Inflammatory macrophage (primary cell): Measurements from ENCODE around the gene GRM2.
A peak's percentile ranks its signal among the peaks of the same experiment; 100 is the strongest.

Source experiments
- DNase-seq, 2 donors: peaks; one replicate each; pipeline ENCODE4 v3.0.0-alpha.2; 2020 to 2022

GRM2 gene

DNA sequence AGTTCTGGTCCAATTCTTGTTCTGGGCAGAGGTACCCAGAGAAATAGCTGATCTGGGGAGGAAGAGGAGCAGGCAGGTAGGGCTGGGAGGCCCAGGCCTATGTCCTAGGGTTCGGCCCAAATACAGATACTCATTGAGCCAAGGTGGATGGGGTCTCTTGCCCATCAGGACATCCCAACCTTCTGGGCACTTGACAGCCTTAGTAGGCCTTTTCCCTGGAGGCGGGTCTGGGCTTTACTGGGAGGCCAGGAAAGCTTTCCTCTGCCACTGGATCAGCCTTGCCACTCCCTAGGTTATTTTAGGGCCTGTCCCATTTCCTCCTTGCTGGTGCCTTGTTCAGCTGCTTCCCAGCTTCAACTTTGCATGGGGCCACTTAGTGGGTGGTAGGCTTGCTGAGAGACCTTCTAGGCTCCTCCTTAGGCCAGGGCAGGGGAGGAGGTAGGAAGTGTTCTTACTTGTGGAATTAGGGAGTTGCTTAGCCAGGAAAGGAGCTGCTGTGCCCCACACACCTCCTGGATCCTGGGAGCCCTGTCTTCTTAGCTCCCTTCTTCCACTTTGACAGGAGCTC lies 26.1 kb upstream of the GRM2 start:
- DNase-seq = peak; percentile 39 to 72

DNA sequence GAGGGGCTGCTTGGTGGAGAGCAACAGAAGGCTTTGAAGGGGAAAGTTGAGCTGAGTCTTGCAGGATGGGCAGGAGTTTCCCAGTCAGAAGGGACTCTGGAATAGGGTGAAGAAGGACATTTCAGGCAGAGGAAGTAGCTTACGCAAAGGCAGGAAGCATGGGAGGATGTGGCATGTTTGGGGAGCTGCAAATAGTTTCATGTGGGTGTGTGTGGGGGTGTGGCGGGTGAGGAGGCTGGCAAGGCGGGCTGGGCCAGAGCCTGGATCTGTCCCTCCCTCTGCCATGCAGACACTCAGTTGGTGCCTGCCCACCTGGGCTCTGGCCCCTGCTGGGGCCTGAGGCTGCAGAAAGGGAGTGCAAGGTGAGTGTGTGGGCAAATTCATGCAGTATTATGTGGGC lies 25.4 kb upstream of the GRM2 start:
- DNase-seq = peak; percentile 61 to 77

DNA sequence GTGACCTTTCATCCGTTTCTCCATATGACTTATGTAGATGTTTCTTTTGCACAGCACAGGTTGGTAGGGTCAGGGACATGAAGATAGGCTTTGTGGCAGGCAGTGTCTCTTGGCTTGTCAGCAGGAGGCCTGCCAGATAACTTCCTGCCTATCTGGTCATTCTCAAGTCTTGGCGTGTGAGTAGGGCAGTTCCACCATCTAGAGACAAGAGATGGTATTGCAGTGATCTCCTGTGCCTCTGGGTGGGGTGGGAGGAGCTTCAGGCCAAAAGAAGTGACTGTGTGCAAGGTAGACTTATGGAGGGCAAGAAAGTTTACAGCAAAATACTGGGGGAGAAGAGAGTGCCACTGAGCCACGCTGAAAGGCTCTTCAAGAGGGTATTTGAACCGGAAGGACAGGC lies 24.8 kb upstream of the GRM2 start:
- peak; percentile 88 to 92 for DNase-seq

DNA sequence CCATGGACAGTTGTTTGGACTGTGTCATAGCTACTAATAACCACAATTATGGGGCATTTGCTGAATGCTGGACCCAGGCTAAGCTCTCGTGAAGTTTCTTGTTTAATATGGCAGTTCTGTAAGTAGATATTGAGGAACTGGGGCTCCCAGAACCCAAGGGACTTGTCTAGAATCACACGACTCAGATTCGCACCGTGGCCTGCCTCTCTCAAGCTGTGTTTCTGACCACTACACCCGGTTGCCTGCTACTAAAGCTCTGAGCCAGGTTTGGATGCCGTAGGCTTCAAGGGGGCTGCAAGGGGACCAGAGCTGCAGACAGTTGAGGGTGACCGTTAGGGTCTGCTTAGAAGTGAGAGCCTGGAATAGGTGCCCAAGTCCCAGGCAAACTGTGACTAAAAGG lies 24.3 kb upstream of the GRM2 start:
- DNase-seq = no peak

DNA sequence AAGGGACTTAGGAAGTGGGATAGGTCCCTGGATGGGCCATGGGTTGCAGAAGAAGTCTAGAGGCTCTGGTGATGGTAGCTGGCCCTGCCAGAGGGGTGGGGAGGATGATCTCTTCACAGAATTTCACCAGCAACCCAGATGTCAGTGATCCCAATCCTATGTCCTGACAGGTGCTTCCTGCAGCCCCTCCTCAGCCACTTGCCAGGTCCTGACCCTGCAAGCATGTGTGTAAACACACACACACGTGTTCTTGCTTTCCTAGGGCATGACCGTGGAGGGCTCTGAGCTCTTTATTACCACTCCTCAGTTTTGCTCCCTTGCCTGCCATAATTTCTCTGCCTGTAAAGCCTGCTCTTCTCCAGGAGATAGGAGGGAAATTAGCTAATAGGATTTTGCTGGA lies 23.3 kb upstream of the GRM2 start:
- no peak for DNase-seq

DNA sequence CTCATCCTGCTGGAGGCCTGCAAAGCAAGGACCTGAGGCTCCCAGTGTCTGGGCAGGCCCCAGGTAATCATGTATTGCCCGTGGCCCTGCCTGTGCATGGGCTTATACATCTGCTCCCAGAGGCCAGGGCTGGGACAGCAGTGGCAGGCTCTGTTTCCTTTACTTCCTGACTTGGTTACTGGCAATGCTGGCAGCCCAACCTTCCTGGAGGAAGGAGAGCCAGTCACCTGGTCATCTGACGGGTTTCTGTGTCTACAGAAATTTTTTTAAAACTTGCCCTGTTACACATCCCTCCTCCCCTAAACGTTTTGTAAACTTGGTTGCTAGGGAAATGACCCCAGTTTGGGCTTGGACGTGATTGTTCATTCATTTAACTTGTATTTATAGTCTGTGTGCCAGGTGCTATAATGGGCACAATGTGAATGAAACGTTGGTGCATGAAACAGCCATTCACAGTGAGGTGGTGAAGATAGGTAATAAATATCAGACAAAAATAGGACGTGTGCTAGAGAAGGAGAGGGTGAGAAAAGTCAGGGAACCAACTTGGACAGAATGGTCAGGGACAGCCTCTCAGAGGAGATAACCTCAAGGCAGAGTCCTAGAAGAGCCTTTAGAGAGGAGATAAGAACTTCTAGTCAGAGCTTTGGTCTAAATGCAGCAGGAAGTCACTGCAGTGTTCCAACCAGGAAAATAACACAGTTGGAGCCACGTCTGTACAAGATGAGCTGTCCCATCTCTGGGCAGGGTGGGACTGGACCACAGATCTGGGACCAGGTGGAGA lies 21.7 kb upstream of the GRM2 start:
- peak in 1 of 2 donors; percentile 16 for DNase-seq

DNA sequence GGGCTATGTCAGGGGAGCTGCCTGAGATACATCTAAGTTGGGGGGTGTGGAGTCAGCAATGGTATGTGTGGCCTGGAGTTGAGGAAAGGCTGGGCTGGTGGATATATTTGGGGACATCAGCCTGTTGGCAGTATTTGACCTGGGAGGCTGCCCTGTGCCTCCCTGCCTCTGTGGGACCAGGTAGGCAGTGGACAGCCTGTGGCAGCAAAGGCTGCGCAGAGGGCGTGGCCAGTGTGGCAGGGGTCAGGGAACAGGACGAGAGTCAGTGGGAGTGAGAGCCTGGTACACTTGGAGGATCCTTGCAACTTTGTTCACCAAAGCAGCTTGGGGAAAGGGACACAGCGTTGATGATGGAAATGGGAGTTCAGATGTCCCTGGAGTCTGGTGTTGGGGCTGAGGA lies 20.8 kb upstream of the GRM2 start:
- DNase-seq = no peak

DNA sequence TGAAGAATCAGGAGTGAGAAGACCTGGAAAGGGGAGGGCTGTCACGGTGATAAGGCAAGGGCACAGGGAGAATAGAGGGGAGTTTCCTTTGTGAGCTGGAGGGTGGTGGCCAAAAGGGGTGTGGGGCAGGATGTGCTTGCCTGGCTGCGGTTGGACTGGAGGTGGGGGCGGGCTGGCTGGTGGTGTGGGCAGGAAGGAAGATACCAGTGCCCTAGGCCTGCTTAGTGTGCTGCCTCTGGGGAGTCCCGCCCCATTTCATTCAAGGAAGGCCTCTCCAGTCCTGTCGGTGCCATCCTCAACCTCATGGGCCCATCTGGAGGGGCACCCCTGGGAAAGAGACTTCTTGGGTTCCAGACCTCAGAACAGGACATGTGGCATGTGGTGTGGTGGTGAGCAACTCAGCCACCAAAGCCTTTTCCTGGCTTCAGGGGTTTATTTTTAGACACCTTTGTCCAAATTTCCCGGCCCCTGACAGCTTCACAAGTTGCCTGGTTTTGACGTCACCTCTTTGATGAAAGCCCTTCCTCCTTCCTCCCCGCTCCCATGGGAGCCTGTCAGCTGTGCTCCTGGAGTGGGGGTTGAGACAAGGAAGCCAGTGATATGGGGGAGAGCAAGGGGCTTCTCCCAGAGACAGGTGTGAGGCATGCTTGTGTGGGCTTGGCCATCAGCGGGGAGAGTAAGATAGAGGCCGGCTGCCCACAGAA lies 20.2 kb upstream of the GRM2 start:
- peak; percentile 59 to 63 for DNase-seq

DNA sequence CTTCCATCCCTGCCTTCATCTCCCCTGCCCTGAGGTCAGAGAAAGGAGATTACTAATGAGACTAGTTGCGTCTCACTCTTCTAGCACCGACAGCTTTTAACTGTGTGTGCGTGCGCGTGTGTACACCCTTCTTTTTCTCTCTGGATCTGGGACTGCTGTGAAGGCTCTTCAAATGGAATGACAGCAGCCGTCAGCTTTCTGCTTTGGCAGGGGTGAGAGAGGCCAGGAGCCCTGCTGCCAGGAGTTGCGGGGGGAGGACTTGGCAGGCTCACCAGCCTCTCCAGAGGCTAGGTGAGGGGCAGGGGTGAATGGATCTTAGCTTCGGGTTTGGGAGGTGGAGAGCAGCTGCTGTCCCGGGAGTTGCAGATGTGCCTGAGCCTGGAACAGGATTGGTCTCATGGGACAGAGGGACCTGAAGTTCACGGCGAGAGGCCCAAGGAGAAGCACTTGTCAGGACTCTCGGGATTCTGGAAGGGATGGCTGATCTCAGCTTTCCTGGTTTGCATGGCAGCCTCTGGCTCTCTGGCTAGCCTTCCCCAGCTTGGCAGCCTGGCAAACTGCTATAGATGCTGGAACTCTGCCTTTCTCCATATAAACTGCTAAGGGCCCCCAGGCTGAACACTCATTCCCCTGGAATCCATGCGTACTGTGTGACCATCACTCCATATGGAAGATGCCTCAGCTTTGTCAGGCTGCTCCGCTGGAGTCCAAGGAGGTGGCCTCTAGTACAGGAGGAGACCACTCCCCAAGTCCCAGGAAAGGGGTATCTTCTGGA lies 19.2 kb upstream of the GRM2 start:
- no peak for DNase-seq

DNA sequence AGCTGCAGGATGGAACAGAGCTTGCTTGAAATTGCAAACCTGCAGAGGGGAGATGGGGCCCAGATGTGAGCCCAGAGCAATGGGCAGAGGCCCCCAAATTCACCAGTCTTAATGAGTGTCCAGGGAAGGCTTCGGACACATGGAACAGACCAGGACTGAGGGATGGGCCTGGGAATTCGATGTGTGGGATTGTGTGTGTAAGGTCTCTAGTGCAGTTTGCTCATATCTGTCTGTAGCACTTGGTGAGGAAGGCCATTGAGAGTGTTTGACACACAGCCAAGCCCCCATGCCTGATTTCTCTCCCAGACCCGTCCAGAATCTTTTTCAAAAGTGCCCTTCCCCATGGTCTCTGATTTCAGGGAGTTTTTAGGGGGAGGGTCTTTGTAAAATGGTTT lies 18.7 kb upstream of the GRM2 start:
- DNase-seq = no peak

DNA sequence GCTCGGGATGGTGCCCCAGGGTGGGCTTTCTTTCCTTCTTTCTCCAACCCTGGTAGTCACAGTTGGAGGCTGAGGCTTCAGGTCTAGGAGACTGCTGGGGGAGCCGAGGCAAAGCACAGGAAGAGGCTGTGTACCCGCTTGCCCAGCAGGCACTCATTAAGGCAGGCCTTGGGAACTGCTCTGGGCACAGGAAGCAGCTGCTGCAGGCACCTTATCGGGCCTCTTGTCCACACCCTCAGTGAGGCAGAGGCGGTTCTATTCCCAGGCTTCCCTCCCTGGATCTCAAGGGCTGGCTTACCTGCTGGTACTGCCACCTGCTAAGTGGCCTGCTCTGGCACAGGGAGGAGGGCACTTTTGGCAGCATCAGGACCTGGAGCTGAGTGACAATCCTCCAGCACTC lies 15.8 kb upstream of the GRM2 start:
- no peak for DNase-seq

DNA sequence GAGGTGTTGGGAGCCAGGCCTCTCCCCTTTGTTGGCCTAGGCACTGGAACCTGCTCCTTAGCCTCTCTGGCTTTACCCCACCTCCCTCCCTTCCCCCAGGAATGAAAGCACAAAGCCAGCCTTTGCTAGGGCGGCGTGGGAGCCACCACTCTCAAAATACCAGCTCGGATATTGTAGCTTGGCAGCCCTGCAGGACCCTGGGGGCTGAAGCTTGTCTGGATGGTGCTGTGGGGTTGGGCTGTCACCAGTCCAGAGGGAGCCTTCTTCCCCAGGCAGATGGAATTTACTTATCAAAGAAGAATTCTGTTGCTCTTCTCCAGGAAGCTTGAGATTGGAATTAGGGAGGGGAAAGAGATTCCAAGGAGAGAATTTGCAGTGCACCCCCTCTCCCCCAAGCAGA lies 14.9 kb upstream of the GRM2 start:
- no peak for DNase-seq

DNA sequence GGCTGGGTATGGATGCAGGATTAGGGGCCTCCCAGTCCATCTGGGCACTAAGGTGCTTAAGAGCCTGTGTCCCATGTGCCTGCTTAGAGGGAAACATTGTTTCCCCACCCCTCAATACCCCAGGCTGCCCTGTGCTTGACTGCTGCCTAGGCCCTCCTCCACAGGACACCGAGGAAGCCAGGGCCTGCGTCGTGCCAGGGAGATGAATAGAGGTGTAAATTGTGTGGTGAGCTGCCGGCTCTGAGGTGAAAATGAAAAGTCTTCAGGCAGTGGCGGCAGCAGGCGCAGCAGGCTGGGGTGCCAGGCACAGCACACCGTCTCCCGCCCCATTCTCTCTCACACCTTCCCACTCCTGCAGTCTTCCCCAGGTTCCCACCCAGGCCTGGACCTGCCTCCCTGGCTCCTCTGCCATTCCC lies 13.9 kb upstream of the GRM2 start:
- DNase-seq = no peak

DNA sequence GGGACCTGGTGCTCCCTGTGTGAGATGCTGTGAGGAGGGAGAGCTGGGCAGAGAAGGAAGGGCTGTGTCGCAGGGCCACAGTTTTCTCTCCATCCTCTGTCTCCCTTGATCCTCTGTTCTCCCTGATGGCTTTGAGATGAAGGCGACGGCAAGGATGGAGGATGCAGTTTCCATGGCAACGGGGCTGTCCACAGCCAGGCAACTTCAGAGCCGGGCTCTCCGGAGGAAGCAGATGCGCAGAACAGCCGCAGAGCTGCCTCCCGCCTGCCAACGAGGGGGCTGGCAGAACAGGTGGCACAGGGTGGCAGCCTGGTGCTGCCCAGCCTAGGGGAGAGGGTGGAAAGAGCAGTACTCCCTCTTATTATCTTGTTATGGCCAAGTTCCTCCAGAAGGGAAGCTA lies 9.9 kb upstream of the GRM2 start:
- no peak for DNase-seq

DNA sequence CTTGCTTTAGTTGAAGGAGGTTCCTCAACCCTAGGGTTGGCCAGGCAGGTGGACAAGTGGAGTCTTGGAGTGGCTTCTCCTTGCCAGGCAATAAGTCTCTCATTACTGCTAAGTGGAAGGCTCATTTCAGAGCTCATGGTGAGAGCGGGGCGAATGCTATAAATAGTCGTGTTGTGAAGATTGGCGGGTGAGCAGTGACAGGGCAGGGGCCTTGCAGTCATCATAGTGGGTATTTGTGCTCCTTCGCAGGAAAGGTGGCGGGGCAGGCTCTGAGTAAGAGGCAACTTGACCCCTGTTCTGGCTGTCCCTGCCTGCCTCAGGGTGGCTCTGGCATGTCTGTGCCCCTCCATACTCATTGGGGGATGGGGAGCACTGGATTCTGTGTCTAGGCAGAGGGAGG lies 8.7 kb upstream of the GRM2 start:
- DNase-seq = no peak

DNA sequence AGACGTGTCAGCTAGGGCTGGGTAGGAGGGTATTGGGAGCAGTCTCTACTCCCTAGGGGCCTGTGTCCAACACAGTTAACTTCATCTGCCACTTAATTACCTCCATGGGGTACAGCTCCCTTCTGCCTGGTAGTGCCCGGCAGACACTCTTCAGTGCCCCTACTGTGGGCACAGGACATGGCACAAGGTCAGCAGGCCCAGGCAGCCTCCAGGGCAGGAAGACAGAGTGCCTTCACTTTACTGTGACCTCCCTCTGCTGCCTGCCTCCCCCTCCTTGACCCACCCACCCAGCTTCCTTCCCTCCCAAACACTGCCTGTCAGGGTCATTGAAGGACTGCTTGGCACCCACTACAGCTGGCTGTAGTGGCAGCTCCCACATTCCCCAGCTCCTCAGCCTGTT lies 6.5 kb upstream of the GRM2 start:
- DNase-seq = no peak

DNA sequence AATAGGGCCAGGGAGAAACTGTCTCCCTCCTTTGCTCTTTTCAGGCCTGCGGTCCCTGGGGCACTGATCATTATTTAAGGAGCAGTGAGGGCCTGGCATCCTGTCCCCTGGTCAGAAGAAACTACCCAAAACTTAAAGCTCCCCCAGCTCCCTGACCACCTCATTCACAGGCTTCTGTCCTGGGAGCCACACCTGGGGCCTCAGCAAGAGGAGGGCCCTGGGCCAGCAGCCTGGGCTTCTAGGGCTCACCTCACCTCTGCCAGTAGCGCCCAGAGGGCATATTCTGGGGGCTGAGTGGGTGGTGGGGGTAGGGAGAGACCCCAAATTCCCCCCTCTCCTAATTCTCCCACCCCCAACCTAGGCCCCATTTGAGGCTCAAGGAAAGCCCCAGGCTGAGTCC lies 4.7 kb upstream of the GRM2 start:
- no peak for DNase-seq

DNA sequence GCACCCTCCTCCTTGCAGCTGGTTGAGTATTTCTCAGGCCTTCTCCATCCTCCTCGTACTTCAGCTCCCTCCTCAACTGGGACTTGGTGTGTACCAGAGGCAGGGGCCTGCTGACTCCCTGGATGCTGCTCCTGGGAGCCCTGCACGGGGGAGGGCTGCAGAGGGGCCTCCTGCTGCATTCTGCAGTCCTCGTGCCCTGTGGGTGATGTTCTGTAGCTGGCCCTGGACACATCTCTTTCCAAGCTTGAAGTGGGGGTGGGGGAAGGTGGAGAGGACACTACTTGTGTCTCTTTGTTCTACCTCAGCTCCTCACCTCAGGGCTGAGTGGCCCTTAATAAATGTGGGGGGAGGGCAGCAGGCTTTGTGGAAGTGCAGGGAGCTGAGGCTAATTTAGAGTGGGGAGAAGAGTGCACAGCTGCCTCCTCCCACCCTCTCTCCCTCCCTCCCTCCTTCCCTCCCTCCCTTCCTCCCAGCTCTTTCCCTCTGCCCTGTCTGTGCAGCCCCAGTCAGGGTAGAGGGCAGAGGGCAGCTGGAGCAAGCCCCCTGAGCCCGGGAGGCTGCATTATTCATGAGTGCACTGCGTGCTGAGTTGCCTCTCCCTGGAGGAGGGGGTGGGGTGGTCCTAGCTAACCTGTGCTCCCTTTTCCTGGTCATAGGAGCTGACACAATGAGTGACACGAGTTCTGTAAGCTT lies 3.7 kb upstream of the GRM2 start:
- DNase-seq = no peak

DNA sequence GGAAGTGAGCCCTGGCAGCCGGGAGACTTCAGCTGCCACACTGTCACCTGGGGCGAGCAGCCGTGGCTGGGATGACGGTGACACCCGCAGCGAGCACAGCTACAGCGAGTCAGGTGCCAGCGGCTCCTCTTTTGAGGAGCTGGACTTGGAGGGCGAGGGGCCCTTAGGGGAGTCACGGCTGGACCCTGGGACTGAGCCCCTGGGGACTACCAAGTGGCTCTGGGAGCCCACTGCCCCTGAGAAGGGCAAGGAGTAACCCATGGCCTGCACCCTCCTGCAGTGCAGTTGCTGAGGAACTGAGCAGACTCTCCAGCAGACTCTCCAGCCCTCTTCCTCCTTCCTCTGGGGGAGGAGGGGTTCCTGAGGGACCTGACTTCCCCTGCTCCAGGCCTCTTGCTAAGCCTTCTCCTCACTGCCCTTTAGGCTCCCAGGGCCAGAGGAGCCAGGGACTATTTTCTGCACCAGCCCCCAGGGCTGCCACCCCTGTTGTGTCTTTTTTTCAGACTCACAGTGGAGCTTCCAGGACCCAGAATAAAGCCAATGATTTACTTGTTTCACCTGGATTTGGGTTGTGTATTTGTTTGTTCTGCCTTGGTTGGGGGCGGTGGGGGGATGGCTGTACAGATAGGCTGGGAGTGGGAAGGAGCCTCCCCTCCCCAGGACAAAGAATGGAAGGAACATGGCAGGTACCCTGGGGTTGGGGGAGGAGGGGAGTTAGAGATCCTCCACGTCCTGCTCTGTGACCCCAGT lies 2.9 kb upstream of the GRM2 start:
- DNase-seq = peak in 1 of 2 donors; percentile 20

DNA sequence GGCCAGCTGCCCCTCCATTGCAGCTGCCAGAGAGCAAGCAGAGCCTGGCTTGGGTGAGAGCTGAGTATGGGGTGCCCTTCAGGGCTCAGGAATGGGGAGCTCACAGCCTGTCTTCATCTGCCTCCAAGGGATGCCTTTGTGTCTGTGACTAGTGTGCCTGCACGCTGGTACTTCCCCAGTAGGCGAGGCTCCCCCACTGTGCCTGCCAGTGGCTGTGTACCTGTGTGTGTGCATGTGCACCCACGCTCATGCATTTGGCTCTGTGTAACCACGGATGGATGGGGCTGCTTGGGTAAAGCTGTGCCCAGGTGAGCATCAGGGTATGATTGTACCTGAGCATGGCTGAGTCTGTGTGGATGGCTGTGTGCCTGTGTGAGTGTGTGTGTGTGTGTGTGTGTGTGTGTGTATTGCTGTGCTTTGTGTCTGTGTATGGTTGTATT lies 2.3 kb upstream of the GRM2 start:
- no peak for DNase-seq

DNA sequence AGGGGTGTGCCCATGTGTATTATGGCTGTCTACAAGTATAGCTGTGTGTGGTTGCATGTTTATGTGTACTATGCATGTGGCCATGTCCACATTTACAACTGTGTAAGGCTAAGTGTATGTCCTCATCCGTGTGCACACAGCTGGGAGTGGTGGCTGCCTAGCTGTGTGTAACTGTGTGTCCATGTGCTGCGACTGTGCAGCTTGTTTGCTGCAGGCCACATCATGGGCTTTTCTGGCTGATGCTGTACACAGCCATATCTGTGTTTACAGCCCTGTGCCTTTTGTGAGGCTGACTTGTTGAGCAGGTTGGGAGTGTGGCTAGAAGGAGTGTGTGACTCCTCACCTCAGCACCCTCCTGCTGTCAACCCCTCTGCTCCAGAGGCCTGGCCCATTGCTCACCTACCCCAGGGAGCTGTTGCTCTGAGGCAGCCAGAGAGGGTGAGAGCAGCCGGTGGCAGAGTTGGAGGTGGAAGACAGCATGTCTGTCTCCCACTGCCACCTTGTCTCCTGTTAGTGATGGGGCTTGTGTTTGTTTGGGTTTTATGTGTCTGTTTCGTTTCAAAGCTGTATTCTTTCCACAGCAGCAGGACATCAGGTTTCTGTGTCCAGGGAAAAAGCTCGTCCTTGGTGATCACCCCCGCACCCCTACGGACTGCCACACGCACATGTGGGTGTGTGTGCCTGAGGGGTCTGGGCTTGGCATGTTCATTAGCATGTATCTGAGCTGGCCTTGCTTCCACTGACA lies 1.4 kb upstream of the GRM2 start:
- DNase-seq = no peak
